Measurements from ENCODE around the gene ZNF410.
"Not testable (repeated sequence)": the region's sequence is repeated elsewhere in the genome, so short reads cannot be mapped to it uniquely, and the experiment has no call there.

The ZNF410 gene

DNA sequence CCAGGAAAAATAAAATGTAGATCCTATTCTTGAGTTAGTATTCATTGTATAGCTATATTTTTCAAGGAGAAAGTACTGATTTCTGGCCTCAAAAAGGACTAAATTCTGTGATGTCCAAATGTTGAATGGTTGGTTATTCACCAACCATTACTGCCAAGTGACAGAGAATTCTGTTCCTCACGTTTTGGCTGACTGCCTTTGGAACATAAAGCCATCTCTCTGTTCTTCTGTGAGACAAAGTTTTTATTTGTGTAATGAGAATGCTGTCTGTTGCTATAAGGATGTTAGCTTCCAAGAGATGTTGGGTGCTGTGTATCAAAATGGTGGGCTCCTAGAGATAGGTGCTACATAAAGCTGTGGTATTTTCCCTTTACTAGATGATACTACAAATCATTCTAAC is 9.3 kb downstream of the ZNF410 start:
- in situ Hi-C loops (cut with MboI; ENCODE audit: low pct_unique_long_range_greater_than_20kb, low sequenced_read_pairs, unreplicated experiment), result no loop called here
- DNase-seq (ENCODE audit: low spot score), result no peak

GRCh38 chr14:73896521-73896920 is 9.9 kb downstream of the ZNF410 start:
- in situ Hi-C loops (cut with MboI; ENCODE audit: low pct_unique_long_range_greater_than_20kb, low sequenced_read_pairs, unreplicated experiment), result no loop called here
- TF ChIP-seq, protein P1, sequence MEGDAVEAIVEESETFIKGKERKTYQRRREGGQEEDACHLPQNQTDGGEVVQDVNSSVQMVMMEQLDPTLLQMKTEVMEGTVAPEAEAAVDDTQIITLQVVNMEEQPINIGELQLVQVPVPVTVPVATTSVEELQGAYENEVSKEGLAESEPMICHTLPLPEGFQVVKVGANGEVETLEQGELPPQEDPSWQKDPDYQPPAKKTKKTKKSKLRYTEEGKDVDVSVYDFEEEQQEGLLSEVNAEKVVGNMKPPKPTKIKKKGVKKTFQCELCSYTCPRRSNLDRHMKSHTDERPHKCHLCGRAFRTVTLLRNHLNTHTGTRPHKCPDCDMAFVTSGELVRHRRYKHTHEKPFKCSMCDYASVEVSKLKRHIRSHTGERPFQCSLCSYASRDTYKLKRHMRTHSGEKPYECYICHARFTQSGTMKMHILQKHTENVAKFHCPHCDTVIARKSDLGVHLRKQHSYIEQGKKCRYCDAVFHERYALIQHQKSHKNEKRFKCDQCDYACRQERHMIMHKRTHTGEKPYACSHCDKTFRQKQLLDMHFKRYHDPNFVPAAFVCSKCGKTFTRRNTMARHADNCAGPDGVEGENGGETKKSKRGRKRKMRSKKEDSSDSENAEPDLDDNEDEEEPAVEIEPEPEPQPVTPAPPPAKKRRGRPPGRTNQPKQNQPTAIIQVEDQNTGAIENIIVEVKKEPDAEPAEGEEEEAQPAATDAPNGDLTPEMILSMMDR (IDR thresholded peaks at IDR 0.05; ENCODE audit: extremely low read depth, insufficient read depth, missing control alignments), result no peak
- no peak for DNase-seq (ENCODE audit: low spot score)

More for the DNA sequence above, 9.3 kb downstream of the ZNF410 start:
- TF ChIP-seq, protein P1 (IDR thresholded peaks at IDR 0.05; ENCODE audit: extremely low read depth, insufficient read depth, missing control alignments), result no peak

GRCh38 chr14:73903028-73903427 is 16.4 kb downstream of the ZNF410 start:
- in situ Hi-C loops (cut with MboI; ENCODE audit: low pct_unique_long_range_greater_than_20kb, low sequenced_read_pairs, unreplicated experiment), result no loop called here
- DNase-seq (ENCODE audit: low spot score), result no peak
- TF ChIP-seq, protein P1 (IDR thresholded peaks at IDR 0.05; ENCODE audit: extremely low read depth, insufficient read depth, missing control alignments), result no peak

GRCh38 chr14:73909681-73910080 is 23.0 kb downstream of the ZNF410 start:
- TF ChIP-seq, protein P1 (IDR thresholded peaks at IDR 0.05; ENCODE audit: extremely low read depth, insufficient read depth, missing control alignments), result no peak
- DNase-seq (ENCODE audit: low spot score), result no peak
- in situ Hi-C loops (cut with MboI; ENCODE audit: low pct_unique_long_range_greater_than_20kb, low sequenced_read_pairs, unreplicated experiment), result no loop called here

- TF ChIP-seq, protein P1 (IDR thresholded peaks at IDR 0.05; ENCODE audit: extremely low read depth, insufficient read depth, missing control alignments), result no peak
- in situ Hi-C loops (cut with MboI; ENCODE audit: low pct_unique_long_range_greater_than_20kb, low sequenced_read_pairs, unreplicated experiment), result no loop called here
- no peak for DNase-seq (ENCODE audit: low spot score)
These were observed 26.6 kb downstream of the ZNF410 start for GRCh38 chr14:73913256-73913655.

- no peak for DNase-seq (ENCODE audit: low spot score)
- in situ Hi-C loops (cut with MboI; ENCODE audit: low pct_unique_long_range_greater_than_20kb, low sequenced_read_pairs, unreplicated experiment), result no loop called here
- TF ChIP-seq, protein P1 (IDR thresholded peaks at IDR 0.05; ENCODE audit: extremely low read depth, insufficient read depth, missing control alignments), result no peak
These were observed 29.7 kb downstream of the ZNF410 start for GRCh38 chr14:73916324-73916723.

- in situ Hi-C loops (cut with MboI; ENCODE audit: low pct_unique_long_range_greater_than_20kb, low sequenced_read_pairs, unreplicated experiment); DNase-seq (ENCODE audit: low spot score): not testable (repeated sequence)
These were observed 32.8 kb downstream of the ZNF410 start for GRCh38 chr14:73919457-73919856.
